ENCODE results near the gene PACS1.
"Not testable (repeated sequence)": the region's sequence is repeated elsewhere in the genome, so short reads cannot be mapped to it uniquely, and the experiment has no call there.

The PACS1 gene

DNA sequence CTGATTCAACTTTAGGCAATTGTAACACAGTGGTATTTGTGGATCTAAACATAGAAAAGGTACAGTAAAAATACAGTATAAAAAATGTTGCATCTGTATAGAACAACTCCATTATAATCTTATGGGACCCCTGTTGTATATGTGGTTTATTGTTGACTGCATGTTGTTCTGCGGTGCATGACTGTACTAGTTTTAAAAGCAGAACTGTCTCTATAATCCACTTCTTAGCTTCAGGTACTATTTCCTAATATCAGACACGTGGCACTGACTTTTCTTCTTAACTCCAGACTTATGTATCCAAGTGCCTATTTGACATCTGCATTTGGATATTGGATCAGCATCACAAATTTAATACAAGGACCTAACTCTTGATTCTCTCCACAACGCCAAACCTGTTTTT lies 41.1 kb downstream of the PACS1 start:
- DNase-seq (ENCODE audit: low read depth), result no peak

DNA sequence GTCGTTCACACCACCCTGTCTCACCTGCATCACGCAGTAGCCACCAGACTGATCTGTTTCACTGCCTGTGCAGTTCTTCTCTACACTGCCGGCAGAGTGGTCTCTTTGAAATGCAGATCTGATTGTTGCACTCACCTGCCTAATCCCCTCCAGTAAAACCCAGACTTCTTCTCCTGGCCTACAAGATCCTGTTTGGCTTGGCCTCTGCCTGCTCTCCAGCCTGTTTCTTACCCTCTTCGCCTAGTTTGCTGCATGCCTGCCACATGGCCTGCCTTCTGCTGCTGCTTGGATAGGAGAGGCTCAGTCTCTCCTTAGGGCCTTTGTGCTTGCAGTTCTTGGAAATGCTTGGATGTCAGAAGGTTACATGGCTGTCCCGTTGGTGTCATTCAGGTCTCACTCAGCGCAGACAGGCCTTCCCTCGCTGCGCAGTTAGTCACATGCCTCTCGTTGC lies 42.0 kb downstream of the PACS1 start:
- DNase-seq (ENCODE audit: low read depth), result no peak

DNA sequence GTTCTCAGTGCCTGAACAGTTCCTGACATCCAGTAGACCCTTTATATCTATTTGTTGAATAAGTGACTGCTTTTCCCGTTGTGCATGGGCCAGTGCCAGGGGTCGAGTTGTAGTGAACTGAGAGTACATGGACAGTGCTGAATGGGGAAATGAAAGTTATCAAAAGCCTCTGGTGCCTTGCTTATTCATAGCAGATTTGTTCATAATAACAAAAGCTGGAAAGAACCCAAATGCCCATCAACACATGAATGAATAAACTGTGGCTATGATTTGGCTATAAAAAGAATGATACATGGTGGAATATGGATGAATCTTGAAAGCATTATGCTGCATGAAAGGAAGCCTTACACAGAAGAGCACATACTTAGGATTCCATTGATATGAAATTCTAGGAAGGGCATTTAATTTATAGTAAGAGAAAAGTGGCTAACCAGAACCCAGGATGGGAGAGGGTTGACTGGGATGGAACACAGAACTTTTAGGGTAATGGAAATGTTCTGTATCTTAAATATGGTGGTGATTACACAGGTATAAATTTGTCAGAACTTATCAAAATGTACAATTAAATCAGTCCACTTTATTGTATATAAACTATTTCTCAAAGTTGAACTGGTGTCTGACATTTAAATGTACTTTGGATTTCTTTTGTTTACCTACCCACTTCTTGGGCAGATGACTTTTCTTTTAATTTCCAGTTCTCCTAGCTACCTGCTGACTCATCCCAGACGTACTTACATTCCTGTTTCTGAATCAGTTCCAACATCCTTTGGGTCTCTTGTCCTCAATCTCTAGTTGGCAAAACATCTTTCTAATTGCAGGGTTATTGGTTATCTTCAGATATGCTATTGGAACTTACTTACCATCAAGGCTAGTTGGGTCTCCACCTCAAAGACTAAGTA lies 42.8 kb downstream of the PACS1 start:
- DNase-seq (ENCODE audit: low read depth), result no peak

DNA sequence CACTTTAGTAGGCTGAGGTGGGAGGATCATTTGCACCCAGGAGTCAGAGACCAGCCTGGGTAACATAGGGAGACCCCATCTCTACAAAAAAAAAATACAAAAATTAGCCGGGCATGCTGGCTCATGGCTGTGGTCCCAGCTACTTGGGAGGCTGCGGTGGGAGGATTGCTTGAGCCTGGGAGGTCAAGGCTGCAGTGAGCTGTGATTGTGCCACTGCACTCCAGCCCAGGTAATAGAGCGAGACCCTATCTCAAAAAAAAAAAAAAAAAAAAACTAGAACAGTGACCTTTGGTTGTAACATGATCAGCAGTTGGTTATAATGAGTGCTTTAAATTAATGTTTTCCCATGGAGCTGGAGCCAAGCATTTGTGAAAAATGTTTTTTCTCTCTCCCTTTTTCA lies 44.9 kb downstream of the PACS1 start:
- DNase-seq (ENCODE audit: low read depth), result not testable (repeated sequence)

DNA sequence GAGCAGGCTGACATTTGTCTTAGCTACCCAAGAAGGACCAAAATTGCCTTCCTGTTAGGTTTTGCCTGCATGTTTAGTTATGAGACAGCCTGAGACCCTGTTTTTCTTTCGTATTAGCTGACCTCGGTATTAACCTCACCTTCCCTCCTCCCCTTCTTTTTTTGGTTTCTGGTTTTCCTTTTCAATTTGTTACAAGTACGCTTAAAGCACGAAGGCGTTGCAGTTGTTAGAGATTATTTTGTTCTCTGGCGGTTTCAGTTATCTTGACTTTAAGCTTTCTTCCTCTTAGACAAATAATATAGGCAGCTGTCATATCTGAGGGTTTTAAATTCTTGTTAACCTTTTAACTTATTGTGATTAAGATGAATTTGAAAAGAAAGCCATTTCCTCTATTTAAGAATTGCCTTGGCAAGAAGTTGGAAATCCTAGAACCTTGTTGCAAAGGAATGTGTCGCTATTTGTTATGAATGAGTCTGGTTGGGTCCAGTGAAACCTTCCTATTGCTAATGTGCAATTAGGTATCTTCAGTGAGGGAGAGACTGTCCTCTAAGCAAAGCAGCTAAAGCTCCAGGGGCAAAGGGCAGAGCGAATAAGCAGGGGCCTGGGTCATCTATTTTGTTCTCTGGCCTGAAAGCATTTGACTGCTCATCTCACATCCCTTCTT lies 45.7 kb downstream of the PACS1 start:
- no peak for DNase-seq (ENCODE audit: low read depth)

DNA sequence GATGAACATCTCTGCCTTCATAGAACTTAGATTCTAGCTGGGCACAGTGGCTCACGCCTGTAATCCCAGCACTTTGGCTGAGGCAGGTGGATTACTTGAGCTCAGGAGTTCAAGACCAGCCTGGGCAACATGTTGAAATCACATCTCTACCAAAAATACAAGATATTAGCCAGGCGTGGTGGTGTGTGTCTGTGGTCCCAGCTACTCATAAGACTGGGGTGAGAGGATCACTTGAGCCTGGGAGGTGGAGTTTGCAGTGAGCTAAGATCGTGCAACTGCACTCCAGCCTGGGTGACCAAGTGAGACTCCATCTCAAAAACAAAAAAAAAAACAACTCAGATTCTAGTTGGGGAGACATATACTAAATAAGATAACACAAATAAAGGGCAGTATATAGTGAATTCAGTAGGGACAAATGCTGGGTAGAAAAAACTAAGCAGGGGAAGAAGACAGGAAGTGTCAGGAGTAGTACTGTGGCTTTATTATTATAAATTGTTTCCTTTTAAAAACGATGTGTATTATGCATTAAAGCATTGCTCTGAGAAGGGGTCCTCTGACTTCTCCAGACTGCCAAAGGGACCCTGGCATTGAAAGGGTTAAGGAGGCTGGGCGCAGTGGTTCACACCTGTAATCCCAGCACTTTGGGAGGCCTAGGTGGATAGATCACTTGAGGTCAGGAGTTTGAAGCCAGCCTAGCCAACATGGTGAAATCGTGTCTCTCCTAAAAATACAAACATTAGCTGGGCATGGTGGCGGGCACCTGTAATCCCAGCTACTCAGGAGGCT lies 46.7 kb downstream of the PACS1 start:
- no peak for DNase-seq (ENCODE audit: low read depth)

DNA sequence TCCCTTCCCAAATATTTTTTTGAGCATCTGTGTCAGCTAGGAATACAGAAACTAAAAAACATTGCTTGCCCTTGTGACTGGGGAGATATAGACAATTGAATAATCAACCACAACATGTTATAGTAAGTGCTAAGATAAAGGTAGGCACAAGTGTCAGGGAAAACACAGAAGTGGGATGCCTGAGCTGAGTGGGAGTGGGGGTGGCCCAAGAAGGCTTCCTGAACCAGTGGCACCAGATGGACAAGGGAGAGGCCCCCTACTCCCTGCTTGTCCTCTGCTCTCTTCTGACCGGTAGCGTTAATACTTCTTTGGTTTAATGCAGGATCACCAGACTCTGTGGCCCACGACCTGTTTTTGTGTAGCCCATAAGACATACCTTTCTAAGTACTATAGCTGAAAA lies 48.8 kb downstream of the PACS1 start:
- no peak for DNase-seq (ENCODE audit: low read depth)

DNA sequence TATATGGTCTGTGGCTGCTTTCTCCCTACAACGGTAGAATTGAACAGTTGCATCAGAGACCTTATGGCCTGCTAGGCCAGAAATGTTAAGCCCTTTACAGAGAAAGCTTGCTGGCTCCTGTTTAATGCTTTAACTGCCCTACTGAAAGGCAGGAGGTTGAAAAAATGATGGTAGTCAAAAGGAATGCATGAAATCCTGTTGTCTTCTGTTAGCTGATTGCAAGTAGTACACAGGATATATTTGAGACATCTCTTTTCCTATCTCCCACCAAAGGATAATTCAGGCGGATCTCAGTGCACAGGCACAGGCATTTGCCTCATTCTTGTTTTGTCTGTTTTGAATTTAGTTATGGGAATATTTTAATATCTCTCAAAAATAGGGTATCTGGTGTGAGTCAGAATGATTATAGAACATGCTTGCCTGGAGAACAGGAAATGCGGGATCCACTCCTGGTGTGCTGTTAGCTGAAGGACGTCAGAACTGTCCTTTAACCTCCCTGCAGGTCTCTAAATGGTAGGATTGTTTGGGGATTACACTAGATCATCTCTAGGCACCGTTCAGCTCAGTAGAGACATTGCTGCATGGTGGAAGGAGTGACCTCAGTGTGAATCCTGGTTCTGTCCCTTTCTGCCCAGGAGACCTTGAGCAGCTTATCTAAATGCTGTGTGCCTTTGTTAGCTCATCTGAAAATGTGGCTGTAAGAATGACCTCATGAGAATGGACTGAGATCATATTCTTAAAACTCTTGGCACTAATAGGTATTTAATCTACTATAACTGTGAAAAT lies 49.5 kb downstream of the PACS1 start:
- DNase-seq (ENCODE audit: low read depth), result no peak

DNA sequence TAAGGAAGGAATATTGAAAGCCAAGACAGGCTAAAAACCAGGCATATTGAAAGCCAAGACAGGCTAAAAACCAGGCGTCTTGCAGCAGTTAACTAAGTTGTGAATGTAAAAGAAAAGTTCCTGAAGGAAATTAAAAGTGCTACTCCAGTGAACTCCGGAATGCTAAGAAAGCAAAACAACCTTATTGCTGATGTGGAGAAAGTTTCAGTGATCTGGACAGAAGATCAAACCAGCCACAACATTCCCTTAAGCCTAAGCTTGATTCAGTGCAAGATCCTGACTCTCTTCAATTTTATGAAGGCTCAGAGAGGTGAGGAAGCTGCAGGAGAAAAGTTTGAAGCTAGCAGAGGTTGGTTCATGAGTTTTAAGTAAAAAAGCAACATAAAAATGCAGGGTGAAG lies 51.4 kb downstream of the PACS1 start:
- DNase-seq (ENCODE audit: low read depth), result no peak

DNA sequence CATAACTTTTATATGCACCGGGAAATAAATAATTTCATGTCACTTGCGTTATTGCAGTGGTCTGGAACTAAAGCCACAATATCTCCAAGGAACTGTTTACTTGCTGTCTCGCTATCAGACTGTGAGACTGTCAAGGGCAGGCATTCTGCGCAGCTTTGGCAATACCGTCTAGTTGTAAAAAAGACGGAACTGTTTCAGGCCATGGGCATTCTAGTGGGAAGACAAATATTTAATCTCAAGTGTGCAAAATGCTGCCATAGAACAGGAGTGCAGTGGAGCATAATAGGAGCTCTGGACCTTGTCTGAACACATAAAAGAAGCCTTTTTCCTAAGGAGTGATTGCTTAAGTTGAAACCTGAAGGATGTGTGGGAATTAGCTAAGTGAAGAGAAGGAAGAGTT lies 53.8 kb downstream of the PACS1 start:
- DNase-seq (ENCODE audit: low read depth), result no peak

DNA sequence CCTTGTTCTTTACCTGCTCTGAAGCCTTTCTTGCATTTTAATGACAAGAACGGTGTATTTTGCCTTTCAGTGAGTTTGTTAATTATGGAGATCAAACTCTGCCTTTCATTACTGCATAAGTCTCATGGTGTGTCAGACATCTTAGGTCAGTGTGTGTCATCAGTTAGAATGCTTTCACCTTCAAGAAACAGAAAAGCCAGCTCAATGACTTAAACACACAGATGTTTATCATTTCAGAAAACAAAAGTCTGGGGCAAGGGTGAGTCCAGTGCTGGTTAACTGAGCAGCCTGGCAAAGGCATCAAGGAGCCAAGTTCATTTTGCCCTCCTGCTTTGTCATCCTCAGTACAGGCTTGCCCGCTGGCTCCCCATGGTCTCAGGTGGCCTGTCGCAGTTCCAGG lies 54.5 kb downstream of the PACS1 start:
- no peak for DNase-seq (ENCODE audit: low read depth)

DNA sequence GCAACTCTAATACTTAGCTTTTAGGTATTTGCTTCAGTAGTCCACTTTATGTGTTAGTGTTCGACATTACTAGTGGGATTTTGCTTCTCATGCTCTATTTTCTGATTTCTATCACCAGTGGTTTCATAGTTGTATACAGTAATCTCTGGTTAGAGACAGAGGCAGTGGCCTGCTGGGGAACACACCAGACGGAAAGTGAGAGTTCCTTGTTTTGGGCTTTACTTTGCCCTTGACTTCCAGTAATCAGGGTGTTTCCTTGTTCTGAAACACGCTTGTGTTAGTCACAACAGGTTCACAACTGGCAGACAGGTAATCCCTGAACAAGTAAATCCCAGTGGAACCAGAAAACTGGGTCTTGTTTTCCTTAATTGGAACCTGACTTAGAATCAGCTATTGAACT lies 56.0 kb downstream of the PACS1 start:
- no peak for DNase-seq (ENCODE audit: low read depth)

DNA sequence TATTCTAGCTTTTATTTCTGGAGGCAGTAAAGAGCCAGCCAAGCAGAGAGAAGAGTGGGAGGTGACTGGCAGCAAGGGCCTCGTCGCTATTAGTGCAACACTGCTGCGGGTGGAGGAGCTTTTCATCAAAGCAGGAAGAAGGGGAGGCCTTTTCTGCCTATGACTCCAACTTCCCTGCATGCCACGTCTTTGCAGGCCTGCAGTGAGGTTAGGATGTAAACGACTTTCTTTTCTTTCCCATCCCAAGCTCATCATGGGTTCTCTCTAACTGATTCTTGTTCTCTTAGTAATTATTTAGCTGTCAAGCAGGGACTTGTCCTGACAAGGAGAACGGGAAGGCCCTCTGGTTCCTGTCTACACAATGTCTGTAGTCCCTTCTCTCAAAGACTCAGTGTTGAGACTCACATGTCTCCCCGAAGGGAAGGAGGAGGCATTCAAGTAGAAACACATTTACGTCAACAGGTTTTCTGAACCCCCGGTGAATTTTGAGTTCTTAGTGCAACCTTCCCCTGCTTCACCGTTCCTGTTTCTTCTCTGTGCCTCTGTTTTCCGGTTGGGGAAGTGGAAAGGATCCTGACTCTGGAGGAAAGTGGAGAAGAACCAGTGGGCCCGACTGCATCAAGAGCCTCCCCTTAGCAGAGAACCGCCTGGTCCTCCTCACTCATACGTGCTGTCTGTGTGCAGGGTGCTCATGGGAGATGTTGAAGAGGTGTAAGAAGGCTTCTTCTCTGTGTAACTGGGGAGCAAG lies 56.9 kb downstream of the PACS1 start:
- DNase-seq (ENCODE audit: low read depth), result peak; percentile 41

DNA sequence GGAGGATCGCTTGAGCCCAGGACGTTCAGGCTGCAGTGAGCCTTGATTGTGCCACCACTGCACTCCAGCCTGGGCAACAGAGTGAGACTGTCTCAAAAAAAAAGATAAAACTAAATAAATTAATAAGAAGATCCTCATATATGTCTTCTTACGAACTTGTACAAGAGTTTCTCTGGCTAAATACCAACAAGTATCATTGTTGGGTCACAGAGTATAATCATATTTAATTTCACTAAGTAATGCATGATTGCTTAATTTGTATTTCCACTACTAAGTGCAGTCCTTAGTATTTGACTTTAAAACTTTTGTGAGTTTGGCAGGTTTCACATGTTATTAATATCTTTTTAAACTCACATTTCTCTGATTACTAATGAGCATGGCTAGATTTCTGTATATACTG lies 60.9 kb downstream of the PACS1 start:
- no peak for DNase-seq (ENCODE audit: low read depth)

DNA sequence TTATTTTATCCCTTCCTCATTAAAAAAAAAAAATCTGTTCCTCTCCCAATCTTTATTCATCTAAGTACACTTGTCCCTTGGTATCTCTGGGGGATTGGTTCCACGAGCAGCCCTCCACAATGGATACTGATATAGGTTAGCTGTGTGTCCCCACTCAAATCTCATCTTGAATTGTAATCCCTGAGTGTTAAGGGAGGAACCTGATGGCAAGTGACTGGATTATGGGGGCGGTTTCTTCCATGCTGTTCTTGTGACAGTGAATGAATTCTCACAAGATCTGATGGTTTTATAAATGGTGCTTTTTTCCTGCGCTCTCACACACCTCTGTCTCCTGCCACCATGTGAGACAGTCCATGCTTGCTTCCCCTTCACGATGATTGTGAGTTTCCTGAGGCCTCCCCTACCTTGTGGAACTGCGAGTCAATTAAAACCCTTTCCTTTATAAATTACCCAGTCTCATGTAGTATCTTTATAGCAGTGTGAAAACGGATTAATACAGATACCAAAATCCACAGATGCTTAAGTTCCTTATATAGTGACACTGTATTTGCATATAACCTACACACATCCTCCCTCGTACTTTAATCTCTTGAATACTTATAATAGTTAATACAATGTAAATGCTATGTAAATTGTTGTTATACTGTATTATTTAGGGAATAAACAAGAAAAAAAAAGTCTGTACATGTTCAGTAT lies 62.0 kb downstream of the PACS1 start:
- DNase-seq (ENCODE audit: low read depth), result no peak

DNA sequence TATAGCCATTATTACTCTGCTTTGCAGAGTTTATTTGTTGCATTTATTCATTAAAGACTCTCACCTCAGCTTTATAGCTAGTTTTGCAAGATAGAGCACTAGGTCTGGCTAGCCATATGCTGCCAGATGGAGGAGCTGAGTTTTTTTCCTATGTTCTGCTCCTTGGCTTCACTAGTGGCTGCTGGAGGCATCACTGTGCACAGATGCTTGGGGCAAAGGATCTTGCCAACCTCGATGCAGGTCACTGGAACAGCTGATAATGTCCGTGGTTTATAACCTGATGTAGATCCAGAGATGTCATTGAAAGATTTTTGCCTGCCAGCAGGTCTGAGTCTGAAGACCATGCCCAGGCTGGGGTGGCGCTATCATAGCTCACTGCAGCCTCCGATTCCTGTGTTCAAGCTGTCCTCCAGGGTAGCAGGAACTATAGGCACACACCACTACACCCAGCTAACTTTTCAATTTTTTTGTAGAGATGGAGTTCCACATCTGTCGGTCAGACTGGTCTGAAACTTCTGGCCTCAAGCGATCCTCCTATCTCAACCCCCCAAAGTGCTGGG lies 63.2 kb downstream of the PACS1 start:
- DNase-seq (ENCODE audit: low read depth), result no peak

DNA sequence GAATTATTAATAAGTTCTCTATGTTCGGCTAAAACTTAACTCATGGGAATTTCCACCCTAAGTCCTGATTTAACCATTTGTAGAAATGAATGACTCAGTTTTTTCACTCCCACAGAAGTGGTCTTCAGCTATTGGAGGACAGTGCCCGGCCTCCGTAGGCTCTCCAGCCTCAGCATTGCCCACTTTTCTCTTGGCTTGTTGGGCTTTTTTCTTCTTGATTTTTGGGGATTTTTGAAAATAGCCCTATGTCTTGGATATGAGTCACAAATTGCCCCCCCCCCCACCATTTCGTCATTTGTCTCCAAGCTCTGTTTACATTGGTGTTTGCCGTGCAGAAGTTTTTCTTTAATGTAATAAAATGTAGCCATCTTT lies 66.7 kb downstream of the PACS1 start:
- no peak for DNase-seq (ENCODE audit: low read depth)

DNA sequence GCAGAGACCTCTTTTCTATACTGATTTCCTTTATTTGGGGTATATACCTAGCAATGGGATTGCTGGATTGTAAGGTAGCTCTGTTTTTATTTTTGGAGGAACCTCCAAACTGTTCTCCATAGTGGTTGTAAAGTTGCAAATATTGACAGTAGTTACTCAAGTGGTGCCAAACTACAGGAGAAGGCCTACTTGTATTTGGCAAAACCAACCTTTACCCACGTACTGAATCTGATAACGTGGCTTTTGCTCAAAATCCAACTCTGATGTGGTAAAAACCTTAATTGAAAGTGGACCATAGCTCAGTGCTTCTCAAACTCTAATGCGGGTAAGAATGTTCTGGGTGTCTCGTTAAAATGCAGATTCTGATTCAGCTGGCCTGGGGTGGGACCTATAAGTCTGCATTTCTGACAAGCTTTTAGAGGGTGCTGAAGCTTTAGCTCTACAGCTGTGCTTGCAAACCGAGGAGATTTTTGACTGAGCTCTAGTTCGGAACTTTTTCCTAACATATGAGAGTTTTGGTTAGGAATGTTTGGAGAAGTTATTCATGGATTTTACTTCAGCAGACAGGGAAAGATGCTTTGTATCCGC lies 69.8 kb downstream of the PACS1 start:
- DNase-seq (ENCODE audit: low read depth), result no peak

DNA sequence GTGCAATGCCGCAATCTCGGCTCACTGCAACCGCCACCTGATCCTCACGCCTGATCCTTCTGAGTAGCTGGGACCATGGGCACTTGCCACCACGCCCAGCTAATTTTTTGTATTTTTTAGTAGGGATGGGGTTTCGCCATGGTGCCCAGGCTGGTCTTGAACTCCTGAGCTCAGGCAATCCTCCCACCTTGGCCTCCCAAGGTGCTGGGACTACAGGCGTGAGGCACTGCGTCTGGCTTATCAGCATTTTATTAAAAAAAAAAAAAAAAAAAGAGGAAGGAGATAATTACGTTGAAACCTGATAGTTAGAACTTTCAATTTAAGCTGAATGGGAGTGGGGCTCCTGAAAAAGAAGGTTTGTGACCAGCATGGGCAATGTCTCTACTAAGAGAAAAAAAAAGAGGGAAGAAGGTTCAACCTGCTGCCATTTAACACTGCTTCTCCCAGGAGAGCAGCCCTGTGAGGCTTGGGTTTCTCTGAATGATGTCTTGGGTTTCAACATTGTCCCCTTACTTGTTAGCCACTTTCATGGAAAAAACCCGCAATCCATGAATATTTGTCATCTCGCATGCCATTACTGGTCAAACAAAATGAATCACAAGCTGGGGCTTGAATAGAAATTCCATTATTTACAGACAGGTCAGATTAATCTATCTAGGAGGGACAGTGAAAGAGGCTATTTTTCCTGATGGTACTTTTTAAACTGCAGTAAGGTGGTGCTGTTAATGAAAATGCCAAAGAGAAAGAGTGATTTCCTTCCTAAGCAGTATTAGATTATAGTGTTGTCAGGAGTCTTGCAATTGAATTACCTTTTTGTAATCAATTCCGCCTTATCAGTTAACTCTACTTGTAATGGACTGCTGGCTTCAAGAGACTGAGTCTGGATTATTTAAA lies 72.5 kb downstream of the PACS1 start:
- no peak for DNase-seq (ENCODE audit: low read depth)

Data from activated T-cell treated with anti-CD3 and anti-CD28 coated beads for 1 hour (primary cell).